GM19023 (cell line): Measurements from ENCODE around the gene GNA15.
"Not testable (repeated sequence)": the region's sequence is repeated elsewhere in the genome, so short reads cannot be mapped to it uniquely, and the experiment has no call there.

Experiments used
- ATAC-seq: cut with Tn5 transposase; IDR thresholded peaks from one replicate; pipeline ENCODE4 v1.9.1; 2021; ENCODE audit warnings: mild to moderate bottlenecking, moderate library complexity; ENCODE audit not compliant: unreplicated experiment

The GNA15 gene

GRCh38 chr19:3188627-3189596, 53.1 kb downstream of the GNA15 start:
- no peak for ATAC-seq

- ATAC-seq: no peak
Observed at GRCh38 chr19:3189702-3190469, 54.1 kb downstream of the GNA15 start.

- ATAC-seq: no peak
Observed at GRCh38 chr19:3190470-3190770, 54.6 kb downstream of the GNA15 start.

GRCh38 chr19:3190921-3191805, 55.3 kb downstream of the GNA15 start:
- no peak for ATAC-seq

- not testable (repeated sequence) for ATAC-seq
Observed at GRCh38 chr19:3191806-3192104, 55.9 kb downstream of the GNA15 start.

GRCh38 chr19:3192228-3192635, 56.4 kb downstream of the GNA15 start:
- no peak for ATAC-seq

- ATAC-seq: no peak
Observed at GRCh38 chr19:3192684-3193083, 56.9 kb downstream of the GNA15 start.

GRCh38 chr19:3193256-3194105, 57.6 kb downstream of the GNA15 start:
- no peak for ATAC-seq

GRCh38 chr19:3194106-3195087, 58.6 kb downstream of the GNA15 start:
- no peak for ATAC-seq

GRCh38 chr19:3196064-3196932, 60.5 kb downstream of the GNA15 start:
- ATAC-seq: no peak

GRCh38 chr19:3196933-3197205, 61.0 kb downstream of the GNA15 start:
- ATAC-seq: no peak

GRCh38 chr19:3198901-3199700, 63.3 kb downstream of the GNA15 start:
- ATAC-seq: no peak

GRCh38 chr19:3201072-3201700, 65.4 kb downstream of the GNA15 start:
- no peak for ATAC-seq

GRCh38 chr19:3201911-3202310, 66.1 kb downstream of the GNA15 start:
- ATAC-seq: no peak

- ATAC-seq: no peak
Observed at GRCh38 chr19:3202346-3202745, 66.5 kb downstream of the GNA15 start.

GRCh38 chr19:3202895-3203294, 67.1 kb downstream of the GNA15 start:
- not testable (repeated sequence) for ATAC-seq
